ENCODE results near the gene GALT. TPM values are rescaled to one million over a fixed set of nuclear protein-coding genes. Genes with fewer than 3 reads are reported as not detected.

The GALT gene
- polyA plus RNA-seq (2013, experiment 1 of 2; ENCODE audit: insufficient read length) = 24.4 TPM
- polyA plus RNA-seq (2013, experiment 2 of 2; ENCODE audit: insufficient read length) = 24.7 TPM

DNA sequence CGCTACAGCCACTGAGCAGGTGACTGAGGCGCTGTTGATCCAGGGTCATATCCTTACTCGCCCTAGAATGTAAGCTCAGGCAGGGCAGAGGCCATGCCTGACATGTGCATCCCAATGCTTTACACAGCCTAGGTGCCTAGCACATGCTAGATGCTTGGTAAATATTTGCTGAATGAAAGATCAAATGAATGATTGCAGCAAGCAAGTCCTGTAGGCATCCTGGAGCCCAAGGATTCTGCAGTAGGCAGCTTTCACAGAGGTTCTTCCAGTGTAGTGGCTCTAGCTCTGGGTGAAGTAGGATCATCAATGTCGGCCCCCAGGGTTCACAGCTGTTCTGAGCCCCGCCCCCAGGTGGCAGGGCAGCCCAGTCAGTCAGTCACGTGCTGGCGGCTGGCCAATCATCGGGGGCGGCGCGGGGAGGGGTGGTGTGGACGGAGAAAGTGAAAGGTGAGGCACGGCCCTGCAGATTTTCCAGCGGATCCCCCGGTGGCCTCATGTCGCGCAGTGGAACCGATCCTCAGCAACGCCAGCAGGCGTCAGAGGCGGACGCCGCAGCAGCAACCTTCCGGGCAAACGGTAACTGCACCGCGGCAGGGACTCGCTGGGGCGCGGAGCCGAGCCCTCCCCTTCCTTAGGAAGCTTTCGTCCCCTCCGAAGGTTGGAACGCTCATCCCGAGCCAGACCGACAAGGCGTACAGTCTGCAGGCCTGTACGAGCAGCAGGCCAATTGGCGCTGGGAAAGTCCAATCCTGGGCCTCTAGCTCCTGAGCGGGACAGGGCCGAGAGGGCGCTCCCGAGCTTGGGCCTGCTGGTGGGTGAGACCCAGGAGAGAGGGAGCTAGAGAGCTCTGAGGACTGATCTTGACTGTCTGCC is at the start of gene GALT:
TSS of gene GALT (plus strand) at position 465 of the 873 bp plus-strand sequence. CDS start at position 495, 30 bp downstream.
- peak; percentile 88 for DNase-seq

- DNase-seq = no peak
Measured at GRCh38 chr9:34599546-34599945, 46.9 kb upstream of the GALT start.

DNA sequence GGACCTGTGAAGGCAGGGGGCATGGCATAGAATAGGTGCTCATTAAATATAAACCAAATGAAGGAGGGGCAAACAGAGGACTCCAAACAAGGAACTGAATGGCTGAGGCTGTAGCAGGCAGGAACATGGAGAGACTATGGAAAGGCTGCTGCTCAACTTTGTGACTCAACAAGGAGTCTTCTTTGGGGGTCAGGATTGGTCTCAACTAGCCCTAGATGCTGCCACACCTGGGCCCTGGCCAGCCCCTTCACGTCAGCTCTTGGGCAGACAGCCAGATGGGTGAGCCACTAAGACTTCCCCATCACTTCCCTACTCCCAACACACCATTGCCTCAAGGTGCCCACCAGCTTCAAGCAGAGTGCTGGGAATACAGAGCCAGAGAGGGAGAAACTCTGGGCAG is 45.6 kb upstream of the GALT start:
- no peak for DNase-seq

DNA sequence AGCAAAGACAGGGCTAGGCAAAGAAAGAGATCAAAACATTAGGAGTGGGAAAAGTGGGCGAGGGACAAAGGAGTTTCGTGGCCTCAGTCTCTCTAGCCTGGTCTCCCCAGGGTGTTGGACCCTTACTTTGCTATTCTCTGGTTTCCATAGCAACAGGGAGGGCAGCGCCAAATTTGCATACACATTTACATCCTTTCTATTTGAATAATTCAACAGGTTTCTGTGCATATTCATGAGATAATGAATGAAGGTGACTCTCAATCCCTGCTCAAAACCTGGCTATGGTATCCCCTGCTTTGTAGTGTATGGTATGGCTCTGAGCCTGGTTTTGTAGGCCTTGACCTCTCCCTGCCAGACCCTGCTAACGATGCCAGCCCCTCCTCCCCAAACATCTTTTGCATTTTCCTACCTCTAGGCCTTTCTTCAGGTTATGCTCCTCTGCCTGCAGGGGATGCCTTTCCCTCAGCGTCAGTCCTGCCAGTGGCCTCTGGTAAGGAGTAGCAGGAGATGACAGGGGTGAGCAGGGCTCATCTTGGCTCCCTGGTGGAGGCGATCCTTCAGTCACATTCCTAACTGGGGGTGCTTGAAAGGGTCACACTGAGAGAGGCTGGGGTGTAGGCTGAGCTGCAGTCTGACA is 44.4 kb upstream of the GALT start:
- DNase-seq = no peak

DNA sequence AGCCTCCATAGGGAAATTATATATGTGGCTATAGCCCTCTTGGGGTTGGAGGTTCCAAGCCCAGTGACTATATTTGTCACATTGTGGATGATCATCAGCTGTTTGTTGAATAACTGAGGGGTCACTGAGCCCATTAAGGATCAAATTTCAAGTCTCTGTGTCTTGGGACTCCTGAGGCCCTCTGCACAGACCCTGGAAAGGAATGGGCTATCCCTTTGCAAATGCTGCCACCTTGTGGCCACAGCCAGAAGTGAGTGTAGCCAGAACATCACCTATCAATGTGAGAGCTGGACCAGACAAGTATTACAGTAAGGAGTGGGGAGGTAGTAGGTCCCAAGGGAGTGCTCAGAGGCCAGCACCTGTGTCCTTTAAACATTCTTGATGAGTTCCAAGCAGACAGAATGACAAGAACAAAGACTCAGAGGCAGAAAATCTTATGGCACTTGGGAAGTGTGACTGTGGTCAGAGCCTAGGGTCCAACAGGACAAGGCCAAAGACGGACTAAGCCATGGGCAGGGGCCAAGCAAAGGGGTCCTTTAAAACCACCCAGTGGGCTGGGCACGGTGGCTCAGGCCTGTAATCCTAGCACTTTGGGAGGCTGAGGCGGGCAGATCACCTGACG is 42.8 kb upstream of the GALT start:
- peak; percentile 69 for DNase-seq

- DNase-seq = no peak
Measured at GRCh38 chr9:34606190-34606589, 40.3 kb upstream of the GALT start.

GRCh38 chr9:34606905-34607304 is 39.6 kb upstream of the GALT start:
- no peak for DNase-seq

DNA sequence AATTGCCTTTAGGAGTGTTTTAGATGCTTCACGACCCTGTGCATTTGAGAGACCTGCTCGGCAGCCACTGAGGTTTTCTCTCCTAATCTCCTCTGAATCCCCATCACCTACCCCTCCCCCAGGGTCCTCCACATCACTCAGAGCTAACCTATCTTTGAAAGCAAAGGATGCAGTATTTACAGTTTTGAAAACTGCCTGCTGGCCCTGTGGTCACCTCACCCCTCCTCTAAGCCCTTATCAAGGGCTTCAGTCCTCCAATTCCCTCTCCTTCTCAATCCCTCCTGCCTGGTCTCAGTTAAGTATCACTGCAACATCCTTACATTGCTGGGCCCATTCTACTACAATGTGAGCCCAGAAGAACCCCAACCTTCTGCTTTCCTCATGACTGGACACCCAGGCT is 39.1 kb upstream of the GALT start:
- DNase-seq = no peak

DNA sequence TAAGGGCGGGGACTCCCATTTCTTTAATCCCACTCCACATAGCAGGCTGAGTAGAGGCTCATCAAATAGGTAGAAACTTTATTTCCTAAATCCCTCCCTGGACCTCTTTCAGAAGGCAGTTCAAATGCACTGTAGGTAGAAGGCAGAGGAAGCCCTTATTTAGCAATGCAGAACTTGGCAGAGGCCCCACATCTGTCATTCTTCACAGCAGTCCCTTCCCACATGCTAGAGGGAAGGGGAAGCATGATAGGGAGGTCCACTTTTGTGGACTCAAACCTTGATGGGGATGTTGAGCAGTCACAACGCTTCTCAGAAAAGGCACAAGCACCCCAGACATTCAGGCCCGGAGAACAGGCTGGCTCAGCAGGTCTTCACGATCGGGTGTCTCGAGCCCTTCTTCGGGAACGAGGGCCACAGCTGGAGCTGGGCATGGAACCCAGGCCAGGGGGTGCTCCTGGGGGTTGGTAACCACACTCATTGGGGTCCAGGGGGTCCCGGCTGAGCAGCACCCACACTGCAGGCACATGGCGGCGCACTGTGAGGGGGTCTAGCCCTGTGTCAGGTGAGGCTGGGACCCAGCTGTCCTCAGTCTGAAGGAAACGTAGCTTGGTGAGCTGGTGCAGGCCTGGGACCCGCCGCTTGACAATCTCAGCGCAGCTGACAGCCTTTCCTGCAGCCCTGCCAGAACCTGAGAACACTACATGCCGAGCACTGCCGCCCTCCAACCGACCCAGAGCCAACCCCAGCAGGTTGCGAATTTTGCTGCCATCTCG is 35.9 kb upstream of the GALT start:
- DNase-seq = no peak

DNA sequence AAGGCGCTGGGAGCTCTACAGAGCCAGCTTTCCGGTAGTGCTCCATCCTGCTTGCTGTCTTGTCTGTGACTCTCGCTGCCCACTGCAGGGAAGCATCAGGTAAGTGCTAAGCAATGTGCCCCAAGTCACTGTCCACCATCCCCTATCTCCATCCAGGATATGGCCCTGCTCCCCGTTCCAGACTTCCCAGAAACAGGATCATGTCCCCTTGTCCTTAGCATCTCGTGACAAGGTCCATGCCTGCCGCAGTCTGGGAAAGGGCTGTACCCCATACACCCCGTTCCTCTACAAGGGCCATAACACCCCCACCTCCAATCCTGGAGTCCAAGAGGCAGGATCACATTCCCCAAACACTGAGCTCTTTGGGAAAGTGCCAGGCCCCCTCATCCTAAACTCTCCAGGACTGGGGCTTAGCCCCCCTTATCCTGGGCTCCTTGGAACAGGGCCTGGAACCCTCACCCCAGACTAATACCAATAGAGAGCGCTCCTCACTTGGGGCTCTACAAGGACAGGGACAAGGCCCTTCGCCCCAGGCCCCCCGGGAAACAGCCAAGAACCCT is 35.1 kb upstream of the GALT start:
- no peak for DNase-seq

GRCh38 chr9:34611811-34612787 is 34.4 kb upstream of the GALT start, which contains the start of gene RPP25L:
Gene RPP25L (minus strand): TSS chr9:34612097. CDS start chr9:34611296, 801 bp downstream.
- peak; percentile 86 for DNase-seq

GRCh38 chr9:34612788-34613390 is 33.6 kb upstream of the GALT start:
- peak; percentile 73 for DNase-seq

GRCh38 chr9:34615132-34615531 is 31.3 kb upstream of the GALT start:
- no peak for DNase-seq

- peak; percentile 95 for DNase-seq
Measured at GRCh38 chr9:34620061-34620994, 26.1 kb upstream of the GALT start, which contains the start of gene DCTN3. Gene DCTN3 (minus strand): TSS chr9:34620495. CDS start chr9:34620464, 31 bp downstream.

- no peak for DNase-seq
Measured at GRCh38 chr9:34623374-34624235, 22.9 kb upstream of the GALT start.

DNA sequence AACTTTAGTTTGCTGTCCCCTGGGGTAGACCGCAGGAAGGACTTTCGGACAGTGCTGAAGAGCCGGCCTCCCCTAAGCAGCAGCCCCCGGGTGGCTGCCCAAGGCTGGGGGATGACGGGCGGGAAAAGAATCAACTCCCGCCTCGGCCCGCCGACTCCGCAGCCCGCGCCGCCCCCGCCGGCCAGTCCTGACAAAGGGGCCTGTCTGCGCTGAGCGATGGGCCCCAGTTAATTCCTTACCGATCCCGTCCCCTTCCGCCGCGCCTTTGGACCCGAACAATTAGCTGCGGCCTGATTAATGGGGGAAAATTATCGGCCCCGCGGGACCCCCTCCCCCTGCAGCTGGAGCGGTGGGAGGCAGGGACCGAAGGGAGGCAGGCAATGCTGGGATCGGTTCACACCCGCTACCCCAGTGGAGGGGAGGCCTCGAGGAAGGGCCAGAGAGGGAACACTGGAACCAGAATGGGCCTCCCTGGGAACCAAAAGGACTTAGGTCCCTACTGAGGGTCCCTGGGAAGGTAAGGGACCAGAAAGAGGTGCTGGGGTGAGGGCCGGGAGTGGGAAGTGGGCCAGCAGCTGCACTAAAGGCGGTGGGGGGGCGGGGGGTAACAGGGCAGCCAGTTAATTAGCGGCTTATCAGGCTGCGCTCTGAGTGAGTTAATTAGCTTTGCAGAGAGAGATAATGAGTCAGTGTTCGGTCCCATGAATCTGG is 21.8 kb upstream of the GALT start:
- DNase-seq = no peak

DNA sequence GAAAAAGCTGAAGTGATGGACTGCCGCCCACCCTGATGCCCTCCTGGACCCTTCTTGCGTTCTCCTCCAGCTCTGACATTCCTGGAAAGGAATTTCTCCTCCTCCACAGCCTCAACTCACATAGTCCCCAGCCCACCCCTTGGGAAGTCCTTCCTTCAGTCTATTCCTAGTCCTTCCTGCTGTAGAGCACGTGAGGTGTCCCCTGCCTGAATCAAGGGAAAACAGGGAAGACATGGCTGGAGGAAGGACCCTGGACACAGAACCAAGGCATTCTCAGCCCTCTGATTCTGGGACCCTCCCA is 21.3 kb upstream of the GALT start:
- DNase-seq = no peak
